Chondrocyte (in vitro differentiated cells): ENCODE measurements around the gene BCL2L14. TPM values are rescaled to one million over a fixed set of nuclear protein-coding genes. Genes with fewer than 3 reads are reported as not detected.

Source experiments
- DNase-seq: peaks from one replicate; pipeline ENCODE4 v3.0.0; 2021; ENCODE audit warnings: mixed read lengths, low spot score
- H3K27ac Mint-ChIP-seq: one replicate; pipeline ENCODE4 v1.8.0; 2021; ENCODE audit warnings: mild to moderate bottlenecking, moderate library complexity, mixed read lengths; ENCODE audit not compliant: unreplicated experiment
- H3K27me3 Mint-ChIP-seq: 2 replicates; pipeline ENCODE4 v1.8.0; 2021; ENCODE audit warnings: low read depth, mixed read lengths
- H3K36me3 Mint-ChIP-seq: 2 replicates; pipeline ENCODE4 v1.8.0; 2021; ENCODE audit warnings: low read depth, mixed read lengths
- H3K4me1 Mint-ChIP-seq: 2 replicates; pipeline ENCODE4 v1.8.0; 2021; ENCODE audit warnings: low read depth, mild to moderate bottlenecking, mixed read lengths
- H3K4me3 Mint-ChIP-seq: one replicate; pipeline ENCODE4 v1.8.0; 2021; ENCODE audit warnings: mild to moderate bottlenecking, moderate library complexity, mixed read lengths; ENCODE audit not compliant: unreplicated experiment
- H3K9me3 Mint-ChIP-seq: 2 replicates; pipeline ENCODE4 v1.8.0; 2021; ENCODE audit warnings: low read depth, mixed read lengths
- CTCF ChIP-seq: fragments of 200-600 bp; sonication (generic); IDR thresholded peaks from 2 replicates; pipeline ENCODE4 v1.5.0; 2021; ENCODE audit warnings: antibody characterized with exemption, mild to moderate bottlenecking, moderate library complexity
- total RNA-seq: library from RNA; stranded (reverse); gene quantifications from 3 replicates; pipeline ENCODE4 v1.2.1, GENCODE V29; 2021

BCL2L14 gene
- total RNA-seq, 1 donor from 2014 or later = not detected

DNA sequence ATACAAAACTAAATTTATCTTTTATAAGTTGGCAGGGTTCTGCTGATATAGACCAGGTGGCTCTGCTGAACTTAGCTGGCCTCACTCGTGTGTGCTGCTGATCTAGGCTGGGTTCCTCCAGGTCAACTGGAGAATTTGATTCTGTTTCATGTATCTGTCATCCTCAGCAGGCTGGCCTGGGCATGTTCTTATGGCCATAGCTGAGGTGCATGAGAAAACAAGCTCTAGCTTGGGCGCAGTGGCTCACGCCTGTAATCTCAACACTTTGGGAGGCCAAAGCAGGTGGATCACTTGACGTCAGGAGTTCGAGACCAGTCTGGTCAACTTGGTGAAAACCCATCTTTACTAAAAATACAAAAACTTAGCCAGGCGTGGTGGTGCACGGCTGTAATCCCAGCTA lies 24.3 kb upstream of the BCL2L14 start:
- no peaks in the 10 kb centered on the region for H3K36me3 Mint-ChIP-seq
- TF ChIP-seq CTCF = no peak
- H3K27me3 Mint-ChIP-seq = no peaks in the 10 kb centered on the region
- no peak for DNase-seq
- no peaks in the 10 kb centered on the region for H3K4me1 Mint-ChIP-seq
- no peak overlapping the region for H3K4me3 Mint-ChIP-seq
- no peaks in the 10 kb centered on the region for H3K9me3 Mint-ChIP-seq
- no peak overlapping the region for H3K27ac Mint-ChIP-seq

GRCh38 chr12:12047682-12048081 lies 23.1 kb upstream of the BCL2L14 start:
- Mint-ChIP-seq H3K4me3 (no peak overlapping the region), H3K27ac (no peak overlapping the region), H3K4me1 (no peaks in the 10 kb centered on the region), H3K36me3 (no peaks in the 10 kb centered on the region), H3K9me3 (peaks cover 4% of the 10 kb centered on the region), H3K27me3 (no peaks in the 10 kb centered on the region)
- TF ChIP-seq CTCF = no peak
- DNase-seq = no peak

DNA sequence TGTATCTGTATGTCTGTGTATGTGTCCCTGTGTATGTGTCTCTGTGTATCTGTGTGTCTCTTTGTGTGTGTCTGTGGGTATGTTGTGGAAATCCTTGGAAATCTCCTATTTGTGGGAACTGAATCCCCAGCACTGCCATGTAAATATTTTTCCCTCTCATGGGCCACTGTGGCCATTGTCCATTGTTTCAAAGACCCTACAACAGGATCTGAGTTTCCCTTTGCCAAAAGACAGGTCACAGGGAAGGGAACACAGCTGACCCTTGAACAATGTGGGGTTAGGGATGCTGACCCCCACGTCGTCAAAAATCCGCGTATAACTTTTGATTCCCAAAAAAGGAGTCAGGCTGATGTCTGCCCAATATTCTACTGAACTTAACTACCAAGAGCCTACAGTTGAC lies 22.5 kb upstream of the BCL2L14 start:
- no peak overlapping the region for H3K27ac Mint-ChIP-seq
- TF ChIP-seq CTCF = no peak
- no peaks in the 10 kb centered on the region for H3K36me3 Mint-ChIP-seq
- no peaks in the 10 kb centered on the region for H3K27me3 Mint-ChIP-seq
- peaks cover 4% of the 10 kb centered on the region for H3K9me3 Mint-ChIP-seq
- no peak for DNase-seq
- no peak overlapping the region for H3K4me3 Mint-ChIP-seq
- H3K4me1 Mint-ChIP-seq = no peaks in the 10 kb centered on the region

DNA sequence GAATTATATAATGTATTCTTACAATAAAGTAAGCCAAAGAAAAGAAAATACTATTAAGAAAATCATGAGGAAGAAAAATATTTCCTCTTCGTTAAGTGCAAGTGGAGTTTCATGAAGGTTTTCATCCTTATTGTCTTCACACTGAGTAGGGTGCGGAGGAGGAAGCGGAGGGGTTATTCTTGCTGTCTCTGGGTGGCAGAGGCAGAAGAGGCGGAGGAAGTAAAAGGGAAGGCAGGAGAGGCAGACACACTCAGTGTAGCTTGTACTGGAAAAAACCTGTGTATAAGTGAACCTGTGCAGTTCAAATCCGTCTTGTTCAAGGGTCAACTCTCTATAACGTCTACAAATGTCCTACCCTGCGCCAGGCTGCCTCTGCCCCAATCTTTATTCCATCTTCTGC lies 22.0 kb upstream of the BCL2L14 start:
- Mint-ChIP-seq H3K27me3 (no peaks in the 10 kb centered on the region), H3K9me3 (peaks cover 4% of the 10 kb centered on the region), H3K4me3 (no peak overlapping the region), H3K4me1 (no peaks in the 10 kb centered on the region), H3K36me3 (no peaks in the 10 kb centered on the region), H3K27ac (no peak overlapping the region)
- no peak for DNase-seq
- no peak for TF ChIP-seq CTCF

- H3K27me3 Mint-ChIP-seq = no peaks in the 10 kb centered on the region
- H3K27ac Mint-ChIP-seq = no peak overlapping the region
- no peak for DNase-seq
- peaks cover 4% of the 10 kb centered on the region for H3K9me3 Mint-ChIP-seq
- no peaks in the 10 kb centered on the region for H3K4me1 Mint-ChIP-seq
- no peak for TF ChIP-seq CTCF
- H3K4me3 Mint-ChIP-seq = no peak overlapping the region
- H3K36me3 Mint-ChIP-seq = no peaks in the 10 kb centered on the region
Observed at GRCh38 chr12:12051668-12052067, 19.1 kb upstream of the BCL2L14 start.
